Measurements from ENCODE around the gene RNASE7.

RNASE7 gene

DNA sequence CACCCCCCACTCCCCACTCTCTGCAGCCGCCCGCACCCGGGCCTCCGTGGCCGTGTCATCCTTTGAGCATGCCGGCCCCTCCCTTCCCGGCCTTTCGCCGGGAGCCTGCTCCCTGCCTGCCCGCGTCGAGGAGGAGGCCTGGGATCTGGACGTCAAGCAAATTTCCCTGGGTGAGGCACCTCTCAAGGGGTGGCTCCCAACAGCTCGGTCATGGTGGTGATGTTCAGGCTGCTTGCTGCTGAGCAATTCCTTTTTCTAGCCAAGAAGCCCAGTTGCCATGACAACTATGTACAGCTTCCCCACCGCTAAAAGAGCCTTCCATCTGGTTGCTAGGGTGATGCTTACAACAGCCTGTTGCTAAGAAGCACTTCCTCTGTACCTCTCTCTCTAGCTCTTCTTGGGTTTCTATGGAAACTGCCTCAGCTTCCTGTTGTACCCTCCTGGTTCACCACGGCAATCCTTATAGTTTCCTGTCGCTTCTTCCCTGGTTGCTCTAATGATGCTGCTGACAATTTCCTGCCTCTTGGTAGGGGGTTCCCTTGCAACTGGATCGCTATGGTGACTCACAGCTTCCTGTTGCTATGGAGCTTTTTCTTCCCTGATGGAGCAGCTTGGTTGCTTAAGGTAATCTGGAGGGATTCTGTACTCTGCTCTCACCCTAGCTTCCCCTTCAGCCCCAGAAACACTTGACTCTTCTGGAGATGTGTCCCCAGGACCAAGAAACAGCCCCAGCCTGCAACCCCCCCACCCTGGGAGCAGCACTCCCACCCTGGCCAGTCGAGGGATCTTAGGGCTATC lies 45.3 kb downstream of the RNASE7 start:
- peak; percentile 71 for DNase-seq (ENCODE audit: low spot score)

DNA sequence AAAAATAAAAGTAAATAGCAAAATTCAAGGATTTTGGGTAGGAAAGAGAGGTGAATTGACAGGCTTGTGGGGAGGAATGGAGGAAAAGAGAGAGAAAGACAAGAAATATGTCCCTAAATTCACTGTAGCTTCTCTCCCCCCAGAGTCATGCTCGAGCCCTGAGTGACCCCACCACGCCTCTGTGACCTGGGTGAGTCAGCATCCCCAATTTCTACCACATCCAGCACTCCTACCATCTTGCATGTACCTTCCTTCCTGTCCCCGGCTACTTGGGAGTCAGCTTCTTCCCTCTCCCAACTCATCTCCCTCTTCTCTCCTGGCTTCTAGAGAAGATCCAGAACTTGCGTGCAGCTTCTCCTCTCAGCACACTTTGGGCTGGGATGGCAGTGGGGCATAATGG lies 46.5 kb downstream of the RNASE7 start:
- DNase-seq (ENCODE audit: low spot score), result no peak

DNA sequence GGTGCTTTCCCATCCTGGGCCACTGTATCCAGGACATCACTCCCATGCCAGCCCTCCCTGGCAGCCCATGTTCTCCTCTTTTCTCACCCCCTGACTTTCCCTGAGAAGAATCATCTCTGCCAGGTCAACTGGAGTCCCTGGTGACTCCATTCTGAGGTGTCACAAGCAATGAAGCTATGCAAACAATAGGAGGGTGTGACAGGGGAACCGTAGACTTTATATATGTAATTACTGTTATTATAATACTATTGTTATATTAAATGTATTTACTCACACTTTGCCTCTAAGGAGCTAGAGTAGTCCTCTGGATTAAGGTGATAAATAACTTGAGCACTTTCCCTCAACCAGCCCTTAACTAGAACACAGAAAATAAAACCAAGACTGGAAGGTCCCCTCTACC lies 47.1 kb downstream of the RNASE7 start:
- DNase-seq (ENCODE audit: low spot score), result no peak

GRCh38 chr14:21089877-21090193 lies 47.7 kb downstream of the RNASE7 start:
- DNase-seq (ENCODE audit: low spot score), result no peak

- DNase-seq (ENCODE audit: low spot score), result no peak
Observed at GRCh38 chr14:21090194-21090939, 48.2 kb downstream of the RNASE7 start.

DNA sequence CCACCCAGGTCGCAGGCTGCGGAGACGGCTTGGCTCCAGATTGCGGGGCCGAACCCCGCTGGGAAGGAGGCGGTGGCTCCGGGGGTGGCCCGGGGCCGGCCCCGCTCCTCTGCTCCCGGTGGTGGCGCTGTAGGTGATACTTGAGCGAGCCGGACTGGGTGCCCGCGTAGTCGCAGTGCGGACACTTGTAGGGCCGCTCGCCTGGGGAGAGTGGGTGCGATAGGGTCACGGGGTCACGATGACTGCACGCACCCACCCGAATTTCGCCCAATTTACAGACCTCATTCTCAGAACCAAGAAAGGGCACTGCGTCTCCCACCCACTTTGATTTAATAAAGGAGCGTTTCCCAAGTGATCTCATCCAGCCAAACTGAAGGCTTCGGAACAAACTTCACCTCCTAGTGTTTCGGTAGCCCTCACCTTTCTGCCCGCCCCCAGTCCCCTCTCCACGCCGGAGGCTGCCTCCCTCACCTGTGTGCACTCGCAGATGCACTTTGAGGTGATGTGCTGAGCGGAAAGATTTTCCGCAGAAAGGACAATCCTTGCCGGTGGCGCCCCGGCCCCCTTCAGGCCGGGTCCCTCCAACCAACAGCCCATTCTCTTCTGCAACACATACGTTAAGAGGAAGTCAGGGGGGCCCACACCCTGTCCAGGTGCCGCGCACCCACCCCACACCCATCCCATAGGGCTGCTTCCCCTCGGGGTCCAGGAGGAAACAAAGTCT lies 48.9 kb downstream of the RNASE7 start:
- DNase-seq (ENCODE audit: low spot score), result no peak

GRCh38 chr14:21091821-21092272 lies 49.7 kb downstream of the RNASE7 start:
- DNase-seq (ENCODE audit: low spot score), result no peak

GRCh38 chr14:21092273-21093011 lies 50.3 kb downstream of the RNASE7 start:
- peak; percentile 91 for DNase-seq (ENCODE audit: low spot score)

GRCh38 chr14:21093018-21093417 lies 50.9 kb downstream of the RNASE7 start:
- DNase-seq (ENCODE audit: low spot score), result no peak
